AG09319 (cell line): ENCODE data around the gene ARHGEF16.

Experiments
- DNase-seq: peaks from one replicate; pipeline ENCODE4 v3.0.0-alpha.2; 2010; ENCODE audit warnings: low read depth; ENCODE audit errors: extremely low read depth
- TF ChIP-seq, protein P1 (sequence below): IDR thresholded peaks from 2 replicates; pipeline ENCODE4 v1.5.1; 2011; ENCODE audit warnings: low read depth, mild to moderate bottlenecking, inconsistent platforms, low read length, moderate library complexity

Gene ARHGEF16

DNA sequence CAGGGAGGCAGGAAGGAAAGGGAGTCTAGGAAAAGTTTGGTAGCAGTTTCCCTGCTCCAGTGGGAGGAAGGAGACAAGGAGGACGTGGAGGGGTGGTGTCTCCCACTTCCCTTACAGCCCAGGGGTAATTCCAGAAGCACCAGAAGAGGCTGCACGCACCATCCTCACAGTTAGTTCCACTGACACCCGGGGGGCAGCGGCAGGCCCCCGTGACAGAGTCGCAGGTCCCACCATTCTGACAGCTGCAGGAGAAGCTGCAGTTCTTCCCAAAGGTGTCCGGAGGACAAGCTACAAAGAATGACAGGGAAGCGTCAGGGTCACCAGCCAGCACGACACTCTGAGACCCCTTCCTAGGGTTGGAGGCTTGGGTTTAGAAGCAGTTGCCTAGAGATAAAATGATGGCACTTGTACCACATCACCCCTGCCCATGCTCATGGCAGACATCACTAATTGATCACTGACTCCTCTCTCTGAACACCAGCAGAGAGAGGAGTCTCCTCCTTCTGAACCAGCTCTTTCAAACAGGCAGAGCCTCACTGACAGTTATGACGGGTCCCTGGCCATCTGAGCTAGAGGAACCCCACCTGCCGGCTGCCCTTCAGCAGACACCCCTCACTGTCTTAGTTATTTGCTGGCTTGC is 53.3 kb downstream of the ARHGEF16 start:
- TF ChIP-seq, protein P1, sequence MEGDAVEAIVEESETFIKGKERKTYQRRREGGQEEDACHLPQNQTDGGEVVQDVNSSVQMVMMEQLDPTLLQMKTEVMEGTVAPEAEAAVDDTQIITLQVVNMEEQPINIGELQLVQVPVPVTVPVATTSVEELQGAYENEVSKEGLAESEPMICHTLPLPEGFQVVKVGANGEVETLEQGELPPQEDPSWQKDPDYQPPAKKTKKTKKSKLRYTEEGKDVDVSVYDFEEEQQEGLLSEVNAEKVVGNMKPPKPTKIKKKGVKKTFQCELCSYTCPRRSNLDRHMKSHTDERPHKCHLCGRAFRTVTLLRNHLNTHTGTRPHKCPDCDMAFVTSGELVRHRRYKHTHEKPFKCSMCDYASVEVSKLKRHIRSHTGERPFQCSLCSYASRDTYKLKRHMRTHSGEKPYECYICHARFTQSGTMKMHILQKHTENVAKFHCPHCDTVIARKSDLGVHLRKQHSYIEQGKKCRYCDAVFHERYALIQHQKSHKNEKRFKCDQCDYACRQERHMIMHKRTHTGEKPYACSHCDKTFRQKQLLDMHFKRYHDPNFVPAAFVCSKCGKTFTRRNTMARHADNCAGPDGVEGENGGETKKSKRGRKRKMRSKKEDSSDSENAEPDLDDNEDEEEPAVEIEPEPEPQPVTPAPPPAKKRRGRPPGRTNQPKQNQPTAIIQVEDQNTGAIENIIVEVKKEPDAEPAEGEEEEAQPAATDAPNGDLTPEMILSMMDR: no peak
- no peak for DNase-seq

DNA sequence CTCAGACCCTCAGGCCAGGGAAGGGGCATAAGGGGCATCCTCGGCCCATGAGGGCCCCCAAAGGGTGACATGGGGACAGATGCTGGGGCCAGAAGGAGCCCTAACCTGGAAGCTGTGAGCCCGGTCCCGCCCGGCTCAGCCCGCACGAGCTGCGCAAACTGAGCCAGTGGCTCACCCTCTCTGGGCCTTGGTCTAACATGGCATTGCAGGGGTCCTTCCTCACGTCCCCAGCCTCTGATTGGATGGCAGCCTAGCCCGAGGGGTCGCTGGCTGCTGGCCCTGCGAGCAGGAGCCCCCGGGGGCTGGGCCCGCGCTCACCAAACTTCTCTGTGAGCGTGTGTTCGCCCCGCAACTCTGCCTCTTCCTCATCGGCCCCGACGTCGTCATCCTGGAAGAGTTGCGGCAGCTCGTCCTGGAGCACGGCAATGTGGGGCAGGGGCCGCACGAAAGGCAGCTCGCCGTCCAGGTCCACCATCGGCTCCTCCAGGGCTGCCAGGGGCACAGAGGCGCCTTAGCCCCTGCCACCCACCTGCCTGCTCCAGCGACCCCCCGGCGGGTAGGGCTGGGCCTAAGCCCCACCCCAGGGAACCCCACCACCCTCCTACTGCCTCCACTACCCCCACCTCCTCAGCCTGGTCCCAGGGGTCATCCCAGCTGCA is 54.4 kb downstream of the ARHGEF16 start:
- TF ChIP-seq, protein P1: no peak
- no peak for DNase-seq

- TF ChIP-seq, protein P1: no peak
- no peak for DNase-seq
Observed at GRCh38 chr1:3509721-3510120, 55.3 kb downstream of the ARHGEF16 start.

- TF ChIP-seq, protein P1: no peak
- DNase-seq: no peak
Observed at GRCh38 chr1:3510136-3510955, 55.9 kb downstream of the ARHGEF16 start.

DNA sequence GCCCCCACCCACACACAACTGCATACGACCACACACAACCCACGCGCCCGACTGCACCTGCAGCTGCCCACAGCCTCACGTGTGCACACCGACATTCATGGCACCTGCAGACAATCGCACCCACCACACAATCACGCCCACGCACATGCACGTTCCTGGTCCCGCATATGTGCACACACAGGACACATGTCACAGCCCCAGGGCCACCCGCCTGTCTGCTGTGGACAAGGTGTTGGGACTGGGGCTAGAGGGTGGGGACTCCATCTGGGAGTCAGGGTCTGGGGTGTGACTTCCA is 56.4 kb downstream of the ARHGEF16 start:
- no peak for DNase-seq
- TF ChIP-seq, protein P1: no peak

DNA sequence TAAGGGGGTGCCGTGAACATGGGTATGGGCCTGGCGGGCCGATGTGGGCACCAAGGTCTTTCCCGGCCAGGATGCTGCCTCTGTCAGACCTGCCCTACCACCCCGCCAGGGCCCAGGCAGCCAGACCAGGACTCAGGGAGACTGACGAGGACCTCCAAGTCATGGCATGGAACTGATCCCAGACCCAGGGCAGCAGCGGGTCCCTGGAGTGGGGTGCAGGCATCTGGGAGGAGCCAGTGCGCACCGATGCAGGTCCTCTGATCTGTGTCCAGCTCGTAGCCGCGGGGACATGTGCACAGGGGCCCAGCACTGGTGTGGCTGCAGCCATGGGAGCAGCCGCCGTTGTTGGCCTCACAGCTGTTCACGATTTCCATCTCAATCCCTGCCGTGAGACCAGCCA is 56.8 kb downstream of the ARHGEF16 start:
- no peak for DNase-seq
- TF ChIP-seq, protein P1: no peak

GRCh38 chr1:3511856-3512255 is 57.4 kb downstream of the ARHGEF16 start:
- TF ChIP-seq, protein P1: no peak
- no peak for DNase-seq
